DLD1 (cell line): ENCODE data around the gene ADGRL1.

ENCODE experiments used
- in situ Hi-C: cut with HindIII; loops from 2 replicates; pipeline ENCODE4 v1.10.0; 2017; ENCODE audit warnings: low sequenced_read_pairs

Gene ADGRL1

GRCh38 chr19:14114854-14115253 lies 91.1 kb downstream of the ADGRL1 start:
- in situ Hi-C loops: no loop called here

- in situ Hi-C loops: no loop called here
These were observed 91.5 kb downstream of the ADGRL1 start for GRCh38 chr19:14114439-14114838.

- in situ Hi-C loops: no loop called here
These were observed 92.1 kb downstream of the ADGRL1 start for GRCh38 chr19:14113762-14114414.

- in situ Hi-C loops: no loop called here
These were observed 93.1 kb downstream of the ADGRL1 start for GRCh38 chr19:14112809-14113385.

- in situ Hi-C loops: no loop called here
These were observed 93.7 kb downstream of the ADGRL1 start for GRCh38 chr19:14112051-14112808.

- in situ Hi-C loops: no loop called here
These were observed 94.5 kb downstream of the ADGRL1 start for GRCh38 chr19:14111486-14111885.

- in situ Hi-C loops: no loop called here
These were observed 95.3 kb downstream of the ADGRL1 start for GRCh38 chr19:14110650-14111049.

- in situ Hi-C loops: no loop called here
These were observed 98.1 kb downstream of the ADGRL1 start for GRCh38 chr19:14107581-14108461.

- in situ Hi-C loops: no loop called here
These were observed 99.1 kb downstream of the ADGRL1 start for GRCh38 chr19:14106840-14107239.

GRCh38 chr19:14105680-14106079 lies 100.3 kb downstream of the ADGRL1 start:
- in situ Hi-C loops: no loop called here

- in situ Hi-C loops: no loop called here
These were observed 102.7 kb downstream of the ADGRL1 start for GRCh38 chr19:14103310-14103709.

GRCh38 chr19:14102756-14103155 lies 103.2 kb downstream of the ADGRL1 start:
- in situ Hi-C loops: no loop called here

- in situ Hi-C loops: no loop called here
These were observed 103.8 kb downstream of the ADGRL1 start for GRCh38 chr19:14102102-14102696.

- in situ Hi-C loops: no loop called here
These were observed 104.9 kb downstream of the ADGRL1 start for GRCh38 chr19:14101003-14101545.
